Measurements from ENCODE around the gene SLAMF1.
"Not testable (repeated sequence)": the region's sequence is repeated elsewhere in the genome, so short reads cannot be mapped to it uniquely, and the experiment has no call there.

GRCh38 chr1:160652065-160652641 lies 5.3 kb upstream of the SLAMF1 start:
- not testable (repeated sequence) for TF ChIP-seq CTCF (IDR thresholded peaks at IDR 0.05; ENCODE audit: low read depth, low read length); MYC (IDR thresholded peaks at IDR 0.05; ENCODE audit: low read depth, low read length); POLR2A (IDR thresholded peaks at IDR 0.05; ENCODE audit: extremely low read depth, insufficient read length); MAX (IDR thresholded peaks at IDR 0.05; ENCODE audit: low read depth, low read length)
